ENCODE data around the gene VDR. TPM values are rescaled to one million over a fixed set of nuclear protein-coding genes. Genes with fewer than 3 reads are reported as not detected.
A peak's percentile ranks its signal among the peaks of the same experiment; 100 is the strongest.

Gene VDR
- total RNA-seq, 1 experiment from 2014 or later = 9.5 TPM

DNA sequence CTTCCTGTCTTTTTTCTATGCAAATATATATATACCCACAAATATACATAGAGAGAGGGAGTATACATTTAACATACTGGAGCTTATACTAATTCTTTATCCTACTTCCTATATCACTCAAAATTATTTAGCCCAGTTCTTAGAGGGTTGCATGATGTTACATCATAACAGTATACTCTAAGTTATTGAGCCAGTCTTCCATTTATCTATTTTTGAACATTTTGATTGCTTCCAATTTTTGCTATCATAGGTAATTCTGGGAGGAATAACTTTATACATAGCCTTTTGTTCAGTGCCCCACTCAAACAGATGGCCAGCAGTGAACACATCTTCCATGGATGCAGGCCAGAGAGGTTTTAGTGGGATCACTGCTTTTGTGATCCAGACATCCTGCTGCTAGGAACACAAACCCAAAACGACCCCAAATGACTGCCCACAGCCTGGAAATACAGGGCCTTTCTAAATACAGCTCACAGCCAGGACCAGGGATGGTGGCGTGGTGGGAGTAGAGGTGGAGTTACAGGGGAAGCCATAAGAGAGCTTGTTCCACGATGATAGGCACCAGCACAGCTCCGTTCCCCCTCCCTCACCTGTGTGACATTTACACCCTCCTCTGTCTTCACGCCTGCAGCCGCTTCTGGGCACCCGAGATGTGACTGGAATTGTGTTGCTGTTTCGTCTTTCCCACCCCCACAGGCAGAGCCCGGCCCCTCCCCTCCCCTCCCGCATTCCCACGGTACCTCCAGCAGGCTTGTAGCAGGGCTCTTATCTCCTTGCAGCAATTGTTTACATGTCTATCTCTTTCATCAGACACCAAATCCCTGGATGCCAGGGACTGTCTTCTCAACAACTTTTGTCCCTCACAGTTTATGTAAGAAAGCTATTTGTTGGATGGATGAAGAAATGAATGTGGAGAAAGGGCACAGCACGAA lies 54.4 kb downstream of the VDR start:
- BruUV-seq (replicated peaks) = no TSS peak
- H3K27ac ChIP-seq (ENCODE audit: low read depth, low read length) = no peak overlapping the region
- CTCF ChIA-PET = interaction anchor here (0.7 to 1.3 kb wide), 2 partner anchors 13 to 99 kb away, joined by 3 read pairs; no protein-coding TSS in a partner anchor

More for the DNA sequence above, 54.4 kb downstream of the VDR start:
- Histone ChIP-seq H3K9me3 (ENCODE audit: control insufficient read depth in 1 of 2, insufficient read depth in 1 of 2, low read depth in 1 of 2, low read length in 2 of 2) (no peaks in the 10 kb centered on the region), H3K9me2 (ENCODE audit: insufficient read depth) (no peaks in the 10 kb centered on the region), H3K79me2 (ENCODE audit: insufficient read depth, low read length) (no peaks in the 10 kb centered on the region), H3K36me3 (ENCODE audit: control insufficient read depth in 1 of 2, insufficient read depth in 2 of 2, low read length in 2 of 2) (no peaks in the 10 kb centered on the region), H3K27me3 (ENCODE audit: insufficient read depth, low read length) (no peaks in the 10 kb centered on the region), H3K4me2 (ENCODE audit: low read length) (no peak overlapping the region), H3K4me1 (ENCODE audit: control insufficient read depth in 1 of 2, insufficient read depth in 2 of 2, low read length in 2 of 2) (no peaks in the 10 kb centered on the region), H3K9ac (ENCODE audit: low read length) (no peak overlapping the region), H3K4me3 (replicated peaks in 1 of 2; ENCODE audit: low read depth in 1 of 2, low read length in 2 of 2) (no peak overlapping the region), H2AFZ (ENCODE audit: low read depth, low read length, poor library complexity, severe bottlenecking) (no peak overlapping the region), H4K20me1 (ENCODE audit: insufficient read depth) (no peaks in the 10 kb centered on the region)
- DNase-seq (ENCODE audit: low read depth, low spot score) (no peak), ATAC-seq (no peak)
- TF ChIP-seq POLR2AphosphoS5 (IDR thresholded peaks at IDR 0.05; ENCODE audit: low read depth, low read length) (no peak), EZH2 (IDR thresholded peaks at IDR 0.05) (no peak), CBX3 (IDR thresholded peaks at IDR 0.05; ENCODE audit: low read depth) (no peak), CEBPB (IDR thresholded peaks at IDR 0.05; ENCODE audit: low read depth) (0 out of 2 replicates have a peak, but pooled peaks have one; percentile 16), SP1 (IDR thresholded peaks at IDR 0.05; ENCODE audit: low read depth) (no peak), YY1 (IDR thresholded peaks at IDR 0.05; ENCODE audit: extremely low read depth, insufficient replicate concordance, low read depth, low read length) (no peak), ELF1 (IDR thresholded peaks at IDR 0.05; ENCODE audit: borderline replicate concordance, low read depth) (no peak)
- TF ChIP-seq, protein P1, sequence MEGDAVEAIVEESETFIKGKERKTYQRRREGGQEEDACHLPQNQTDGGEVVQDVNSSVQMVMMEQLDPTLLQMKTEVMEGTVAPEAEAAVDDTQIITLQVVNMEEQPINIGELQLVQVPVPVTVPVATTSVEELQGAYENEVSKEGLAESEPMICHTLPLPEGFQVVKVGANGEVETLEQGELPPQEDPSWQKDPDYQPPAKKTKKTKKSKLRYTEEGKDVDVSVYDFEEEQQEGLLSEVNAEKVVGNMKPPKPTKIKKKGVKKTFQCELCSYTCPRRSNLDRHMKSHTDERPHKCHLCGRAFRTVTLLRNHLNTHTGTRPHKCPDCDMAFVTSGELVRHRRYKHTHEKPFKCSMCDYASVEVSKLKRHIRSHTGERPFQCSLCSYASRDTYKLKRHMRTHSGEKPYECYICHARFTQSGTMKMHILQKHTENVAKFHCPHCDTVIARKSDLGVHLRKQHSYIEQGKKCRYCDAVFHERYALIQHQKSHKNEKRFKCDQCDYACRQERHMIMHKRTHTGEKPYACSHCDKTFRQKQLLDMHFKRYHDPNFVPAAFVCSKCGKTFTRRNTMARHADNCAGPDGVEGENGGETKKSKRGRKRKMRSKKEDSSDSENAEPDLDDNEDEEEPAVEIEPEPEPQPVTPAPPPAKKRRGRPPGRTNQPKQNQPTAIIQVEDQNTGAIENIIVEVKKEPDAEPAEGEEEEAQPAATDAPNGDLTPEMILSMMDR (IDR thresholded peaks at IDR 0.05 in 2 of 3, conservative IDR thresholded peaks at IDR 0.05 in 1 of 3; ENCODE audit: borderline replicate concordance in 1 of 3, insufficient read depth in 1 of 3, low read depth in 2 of 3, low read length in 2 of 3) = no peak
- ChIA-PET RAD21 (ENCODE audit: low non-redundant PET in 1 of 2, low total read pairs in 2 of 2, uncharacterized antibody in 2 of 2, unreplicated experiment in 2 of 2) (no interaction called here), POLR2A (interaction anchor here (0.5 kb wide), 1 partner anchor 12 kb away, joined by 3 read pairs; no protein-coding TSS in a partner anchor)
- intact Hi-C loops (cut with micrococcal nuclease) = no loop called here

All from HCT116 (cell line).